Right atrium auricular region (tissue), 2 donors: ENCODE data around the gene PLA2G4B. TPM values are rescaled to one million over a fixed set of nuclear protein-coding genes. Genes with fewer than 3 reads are reported as not detected.

Source experiments
- DNase-seq: peaks from one replicate; pipeline ENCODE4 v3.0.0-alpha.2; 2019; ENCODE audit warnings: low spot score
- H3K27ac ChIP-seq, 2 donors: fragments of 200-600 bp; sonication (generic); 1 replicate in 1 of 2; 2 replicates in 1 of 2; pipeline ENCODE4 v1.5.1; 2016 to 2019
- H3K27me3 ChIP-seq, 2 donors: fragments of 200-600 bp; sonication (generic); one replicate each; pipeline versions ENCODE4 v1.5.1 to v1.6.0; 2017 to 2019
- H3K36me3 ChIP-seq: fragments of 200-600 bp; sonication (generic); one replicate; pipeline ENCODE4 v1.5.1; 2016
- H3K4me1 ChIP-seq, 2 donors: fragments of 200-600 bp; sonication (generic); one replicate each; pipeline versions ENCODE4 v1.5.1 to v1.6.0; 2017 to 2019
- H3K4me3 ChIP-seq, 2 donors: fragments of 200-600 bp; sonication (generic); 1 replicate in 1 of 2; 2 replicates in 1 of 2; pipeline ENCODE4 v1.5.1; 2017 to 2019; ENCODE audit warnings: mild to moderate bottlenecking in 1 of 2, moderate library complexity in 1 of 2
- H3K9me3 ChIP-seq, 2 donors: fragments of 200-600 bp; sonication (generic); one replicate each; pipeline ENCODE4 v1.5.1; 2019
- total RNA-seq, 2 donors: library from RNA; depleted of rRNA; stranded (reverse); fragments of >200 nt; gene quantifications; one replicate each; pipeline ENCODE4 v1.1.0, GENCODE V29; 2016
- TF ChIP-seq, protein P1 (sequence below), 2 donors: fragments of 200-600 bp; sonication (generic); IDR thresholded peaks; one replicate each; pipeline ENCODE4 v1.5.1; 2019; ENCODE audit warnings: antibody characterized with exemption in 2 of 2

The PLA2G4B gene
- total RNA-seq, 2 donors from 2014 or later, result 1.3 to 1.4 TPM

DNA sequence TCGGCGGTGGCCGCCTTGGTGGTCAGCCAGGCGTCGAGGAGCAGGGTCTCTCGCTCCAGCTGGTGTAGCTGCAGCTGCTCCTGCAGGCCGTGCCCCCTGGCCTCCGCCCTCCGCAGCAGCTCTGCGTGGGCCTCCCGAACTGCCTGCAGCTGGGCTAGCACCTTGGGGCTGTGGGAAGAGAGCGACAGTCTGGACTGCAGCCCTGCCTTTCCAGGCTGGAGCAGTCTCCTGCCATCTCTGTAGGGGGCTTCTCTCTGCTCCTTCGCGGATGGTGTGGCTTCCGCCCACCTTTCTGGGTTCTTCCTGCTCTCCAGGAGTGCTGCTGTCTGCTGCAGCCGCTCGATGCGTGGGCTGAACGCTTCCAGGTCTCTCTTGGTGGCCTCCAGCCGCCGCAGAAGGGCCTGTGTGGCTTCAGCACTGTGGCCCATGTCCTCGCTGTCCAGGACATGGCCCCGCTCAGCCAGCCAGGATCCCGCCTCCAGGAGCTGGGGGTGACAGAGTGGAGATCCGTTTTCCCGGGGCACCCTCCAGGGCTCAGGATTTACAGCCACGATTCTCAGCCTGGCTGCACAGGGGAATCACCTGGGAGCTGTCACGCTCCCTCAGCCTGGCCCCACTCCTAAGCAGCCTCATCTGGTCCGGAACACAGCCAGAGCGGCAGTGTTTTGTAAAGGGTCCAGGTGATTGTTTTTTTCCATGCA lies 16.8 kb downstream of the PLA2G4B start:
- Histone ChIP-seq H3K36me3 (no peaks in the 10 kb centered on the region), H3K4me3 (no peak overlapping the region), H3K9me3 (no peaks in the 10 kb centered on the region), H3K4me1 (no peaks in the 10 kb centered on the region), H3K27ac (no peak overlapping the region), H3K27me3 (no peaks in the 10 kb centered on the region)
- DNase-seq, result no peak
- TF ChIP-seq, protein P1, sequence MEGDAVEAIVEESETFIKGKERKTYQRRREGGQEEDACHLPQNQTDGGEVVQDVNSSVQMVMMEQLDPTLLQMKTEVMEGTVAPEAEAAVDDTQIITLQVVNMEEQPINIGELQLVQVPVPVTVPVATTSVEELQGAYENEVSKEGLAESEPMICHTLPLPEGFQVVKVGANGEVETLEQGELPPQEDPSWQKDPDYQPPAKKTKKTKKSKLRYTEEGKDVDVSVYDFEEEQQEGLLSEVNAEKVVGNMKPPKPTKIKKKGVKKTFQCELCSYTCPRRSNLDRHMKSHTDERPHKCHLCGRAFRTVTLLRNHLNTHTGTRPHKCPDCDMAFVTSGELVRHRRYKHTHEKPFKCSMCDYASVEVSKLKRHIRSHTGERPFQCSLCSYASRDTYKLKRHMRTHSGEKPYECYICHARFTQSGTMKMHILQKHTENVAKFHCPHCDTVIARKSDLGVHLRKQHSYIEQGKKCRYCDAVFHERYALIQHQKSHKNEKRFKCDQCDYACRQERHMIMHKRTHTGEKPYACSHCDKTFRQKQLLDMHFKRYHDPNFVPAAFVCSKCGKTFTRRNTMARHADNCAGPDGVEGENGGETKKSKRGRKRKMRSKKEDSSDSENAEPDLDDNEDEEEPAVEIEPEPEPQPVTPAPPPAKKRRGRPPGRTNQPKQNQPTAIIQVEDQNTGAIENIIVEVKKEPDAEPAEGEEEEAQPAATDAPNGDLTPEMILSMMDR (IDR thresholded peaks at IDR 0.05), result no peak

DNA sequence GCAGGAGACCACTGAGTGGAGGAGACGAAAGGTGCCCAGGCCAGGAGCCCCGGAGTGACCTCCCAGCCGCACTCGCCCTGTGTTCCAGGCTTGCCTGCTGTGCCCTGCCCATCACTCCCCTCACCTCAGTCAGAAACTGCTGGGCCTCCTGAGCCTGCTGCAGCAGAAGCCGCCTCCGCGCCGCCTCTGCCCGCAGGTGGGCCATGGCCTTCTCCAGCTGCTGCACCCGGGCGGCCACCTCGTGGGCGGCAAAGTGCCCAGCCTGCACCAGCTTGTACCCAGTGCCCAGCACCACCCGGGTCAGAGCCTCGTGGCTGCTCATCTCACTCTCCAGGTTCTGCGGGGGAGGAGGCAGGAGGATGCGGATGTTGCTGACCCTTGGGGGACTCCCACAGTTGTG lies 17.6 kb downstream of the PLA2G4B start:
- no peaks in the 10 kb centered on the region for H3K4me1 ChIP-seq
- DNase-seq, result no peak
- H3K27ac ChIP-seq, result no peak overlapping the region
- no peaks in the 10 kb centered on the region for H3K27me3 ChIP-seq
- no peaks in the 10 kb centered on the region for H3K36me3 ChIP-seq
- no peak overlapping the region for H3K4me3 ChIP-seq
- TF ChIP-seq, protein P1 (IDR thresholded peaks at IDR 0.05), result no peak
- no peaks in the 10 kb centered on the region for H3K9me3 ChIP-seq

DNA sequence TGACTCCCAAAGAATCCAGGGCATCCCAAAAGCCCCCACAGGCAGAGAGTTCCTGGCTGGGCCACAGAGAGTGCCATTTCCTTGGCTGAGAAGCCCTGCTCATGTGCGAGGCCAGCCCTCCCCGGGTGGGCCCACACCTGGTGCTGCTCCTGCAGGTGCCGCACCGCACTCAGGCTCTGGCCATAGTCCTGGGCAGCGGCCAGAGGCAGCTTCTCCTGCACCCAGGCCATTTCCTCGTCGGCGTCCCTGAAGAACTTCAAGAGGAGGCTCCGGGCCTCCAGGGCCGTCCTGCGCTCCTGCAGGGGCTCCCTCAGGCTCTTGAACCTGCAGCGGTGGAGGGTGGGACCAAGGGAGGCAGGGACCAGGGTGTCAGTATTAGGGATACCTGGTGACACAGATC lies 18.1 kb downstream of the PLA2G4B start:
- Histone ChIP-seq H3K27ac (no peak overlapping the region), H3K9me3 (no peaks in the 10 kb centered on the region), H3K27me3 (no peaks in the 10 kb centered on the region), H3K4me3 (no peak overlapping the region), H3K36me3 (no peaks in the 10 kb centered on the region), H3K4me1 (no peaks in the 10 kb centered on the region)
- TF ChIP-seq, protein P1 (IDR thresholded peaks at IDR 0.05), result no peak
- DNase-seq, result no peak

DNA sequence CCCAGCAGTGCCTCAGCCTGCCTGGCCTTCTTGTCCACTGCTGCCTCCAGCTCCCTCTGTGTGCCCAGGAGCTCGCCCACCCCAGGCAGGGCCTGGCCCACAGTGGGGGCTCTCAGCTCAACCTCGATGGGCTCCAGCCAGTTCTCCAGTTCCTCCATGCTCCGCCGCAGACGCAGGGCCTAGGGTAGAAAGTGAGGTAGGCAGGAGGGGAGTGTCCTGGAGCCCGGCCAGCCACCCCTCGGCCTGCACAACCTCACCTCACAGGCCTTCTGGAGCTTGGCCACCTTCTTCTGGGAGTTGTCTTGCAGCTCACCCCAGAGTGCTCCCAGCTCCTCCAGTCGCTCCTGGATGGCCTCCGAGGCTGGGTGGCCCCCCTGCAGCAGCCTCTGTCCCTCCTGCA lies 18.7 kb downstream of the PLA2G4B start:
- TF ChIP-seq, protein P1 (IDR thresholded peaks at IDR 0.05), result no peak

DNA sequence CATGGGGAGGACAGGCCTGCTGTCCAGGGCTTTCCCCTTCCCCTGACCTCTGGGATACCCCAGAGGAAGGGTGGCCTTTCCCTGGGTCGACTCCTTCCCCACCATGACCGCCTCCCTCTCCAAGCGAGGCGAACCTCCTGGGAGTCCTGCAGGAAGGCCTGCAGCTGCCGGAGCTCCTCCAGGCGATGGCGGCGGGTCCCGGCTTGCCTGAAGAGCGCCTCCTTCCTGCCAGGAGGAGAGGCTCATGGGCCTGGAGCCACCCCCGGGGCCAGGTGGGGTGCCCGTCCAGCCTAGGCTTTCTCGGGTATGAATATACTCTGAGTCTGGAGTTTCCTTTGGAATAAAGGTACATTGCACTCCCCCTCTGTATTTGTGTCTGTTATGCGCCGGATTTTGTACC lies 20.1 kb downstream of the PLA2G4B start:
- H3K4me3 ChIP-seq, result no peak overlapping the region
- H3K36me3 ChIP-seq, result no peaks in the 10 kb centered on the region
- TF ChIP-seq, protein P1 (IDR thresholded peaks at IDR 0.05), result no peak
- H3K27me3 ChIP-seq, result no peaks in the 10 kb centered on the region
- no peak overlapping the region for H3K27ac ChIP-seq
- no peaks in the 10 kb centered on the region for H3K4me1 ChIP-seq
- DNase-seq, result no peak
- H3K9me3 ChIP-seq, result no peaks in the 10 kb centered on the region

More for the DNA sequence above, 18.7 kb downstream of the PLA2G4B start:
- Histone ChIP-seq H3K9me3 (no peaks in the 10 kb centered on the region), H3K4me3 (no peak overlapping the region), H3K27ac (no peak overlapping the region), H3K4me1 (no peaks in the 10 kb centered on the region), H3K36me3 (no peaks in the 10 kb centered on the region), H3K27me3 (no peaks in the 10 kb centered on the region)
- DNase-seq, result no peak
